GM23338 (cell line): ENCODE data around the gene S1PR1. TPM values are rescaled to one million over a fixed set of nuclear protein-coding genes. Genes with fewer than 3 reads are reported as not detected.

Experiments used
- ATAC-seq: fragments of 200-7000 bp; cut with Tn5 transposase; 3 replicates; pipeline ENCODE4 v1.9.1; 2020
- DNase-seq: peaks from one replicate; pipeline ENCODE4 v3.0.0-alpha.2; 2015; ENCODE audit warnings: low spot score
- H2AFZ ChIP-seq: fragments of 200-600 bp; sonication (generic); 2 replicates; pipeline ENCODE4 v1.8.0; 2016; ENCODE audit warnings: antibody characterized with exemption, mild to moderate bottlenecking, moderate library complexity
- H3F3A ChIP-seq: fragments of 200-600 bp; sonication (generic); replicated peaks from 2 replicates; pipeline ENCODE4 v1.8.0; 2017; ENCODE audit warnings: antibody characterized with exemption, mixed run types, low read depth
- H3K27ac ChIP-seq: fragments of 200-600 bp; sonication (generic); 2 replicates; pipeline ENCODE4 v1.6.1; 2016; ENCODE audit warnings: low read depth
- H3K27me3 ChIP-seq: fragments of 200-600 bp; sonication (generic); 2 replicates; pipeline ENCODE4 v1.8.0; 2016; ENCODE audit warnings: mild to moderate bottlenecking, mixed run types, moderate library complexity; ENCODE audit not compliant: insufficient read depth
- H3K36me3 ChIP-seq: fragments of 200-600 bp; sonication (generic); 2 replicates; pipeline ENCODE4 v1.8.0; 2016; ENCODE audit warnings: mild to moderate bottlenecking; ENCODE audit not compliant: insufficient read depth
- H3K4me1 ChIP-seq: fragments of 200-600 bp; sonication (generic); 2 replicates; pipeline ENCODE4 v1.8.0; 2016; ENCODE audit warnings: mild to moderate bottlenecking, moderate library complexity; ENCODE audit not compliant: insufficient read depth
- H3K4me2 ChIP-seq: fragments of 200-600 bp; sonication (generic); 2 replicates; pipeline ENCODE4 v1.7.1; 2017; ENCODE audit warnings: mixed run types
- H3K4me3 ChIP-seq: fragments of 200-600 bp; sonication (generic); 2 replicates; pipeline ENCODE4 v1.6.1; 2016; ENCODE audit warnings: mixed run types
- H3K79me2 ChIP-seq: fragments of 200-600 bp; sonication (generic); replicated peaks from 2 replicates; pipeline ENCODE4 v1.8.0; 2017; ENCODE audit warnings: mild to moderate bottlenecking; ENCODE audit not compliant: insufficient read depth
- H3K9me2 ChIP-seq: fragments of 200-600 bp; sonication (generic); 2 replicates; pipeline ENCODE4 v1.8.0; 2017; ENCODE audit not compliant: insufficient read depth
- H4K20me1 ChIP-seq: fragments of 200-600 bp; sonication (generic); replicated peaks from 2 replicates; pipeline ENCODE4 v1.8.0; 2017; ENCODE audit warnings: mild to moderate bottlenecking; ENCODE audit not compliant: insufficient read depth
- H3K27ac Mint-ChIP-seq: 2 replicates; pipeline ENCODE4 v1.8.0; 2020; ENCODE audit warnings: inconsistent platforms, mild to moderate bottlenecking, moderate library complexity, mixed read lengths
- H3K27me3 Mint-ChIP-seq: 3 replicates; pipeline ENCODE4 v1.8.0; 2022; ENCODE audit warnings: low read depth, mild to moderate bottlenecking, moderate library complexity, mixed read lengths, inconsistent platforms; ENCODE audit not compliant: insufficient read depth, poor library complexity
- H3K36me3 Mint-ChIP-seq: 3 replicates; pipeline ENCODE4 v1.8.0; 2021; ENCODE audit warnings: low read depth, mild to moderate bottlenecking, inconsistent platforms, moderate library complexity, mixed read lengths
- H3K4me1 Mint-ChIP-seq: 3 replicates; pipeline ENCODE4 v1.8.0; 2020; ENCODE audit warnings: mild to moderate bottlenecking, inconsistent platforms, mixed read lengths
- H3K4me3 Mint-ChIP-seq: 3 replicates; pipeline ENCODE4 v1.8.0; 2021; ENCODE audit warnings: moderate library complexity, mild to moderate bottlenecking, inconsistent platforms, mixed read lengths
- H3K9me3 Mint-ChIP-seq: 3 replicates; pipeline ENCODE4 v1.8.0; 2020; ENCODE audit warnings: moderate library complexity, mild to moderate bottlenecking, inconsistent platforms, mixed read lengths
- CREB1 ChIP-seq: fragments of 250-450 bp; sonication (Bioruptor Pico); IDR thresholded peaks from 2 replicates; pipeline ENCODE4 v1.5.0; 2020; ENCODE audit warnings: low read depth, mild to moderate bottlenecking, moderate library complexity
- EZH2 ChIP-seq: fragments of 200-600 bp; sonication (generic); IDR thresholded peaks from one replicate; pipeline ENCODE4 v1.8.0; 2017; ENCODE audit warnings: antibody characterized with exemption, mild to moderate bottlenecking, low read depth; ENCODE audit not compliant: unreplicated experiment
- EZH2phosphoT487 ChIP-seq: fragments of 200-600 bp; sonication (generic); IDR thresholded peaks from one replicate; pipeline ENCODE4 v1.8.1; 2018; ENCODE audit warnings: antibody characterized with exemption; ENCODE audit not compliant: unreplicated experiment
- JUNB ChIP-seq: IDR thresholded peaks from one replicate; pipeline ENCODE4 v1.6.1; 2016; ENCODE audit warnings: antibody characterized with exemption; ENCODE audit not compliant: unreplicated experiment
- NANOG ChIP-seq: IDR thresholded peaks from 2 replicates; pipeline ENCODE4 v1.6.1; 2016; ENCODE audit warnings: antibody characterized with exemption, borderline replicate concordance
- POLR2AphosphoS5 ChIP-seq: IDR thresholded peaks from 2 replicates; pipeline ENCODE4 v1.6.1; 2016; ENCODE audit warnings: antibody characterized with exemption, low read depth
- STAT1 ChIP-seq: IDR thresholded peaks from one replicate; pipeline ENCODE4 v1.6.1; 2016; ENCODE audit warnings: antibody characterized with exemption; ENCODE audit not compliant: unreplicated experiment
- ZNF114 ChIP-seq: fragments of 250-450 bp; sonication (Bioruptor Pico); IDR thresholded peaks from 2 replicates; pipeline ENCODE4 v1.5.0; 2020; ENCODE audit warnings: mild to moderate bottlenecking, moderate library complexity
- ZNF331 ChIP-seq: fragments of 250-450 bp; sonication (Bioruptor Pico); IDR thresholded peaks from 2 replicates; pipeline ENCODE4 v1.5.0; 2020; ENCODE audit warnings: low read depth, mild to moderate bottlenecking, moderate library complexity
- polyA plus RNA-seq: library from polyadenylated mRNA; unstranded; fragments of >200 nt; fragmentation: Nextera tagmentation; extraction: Ambion mirVana; gene quantifications from 2 replicates; pipeline ENCODE4 v1.2.1, GENCODE V29; 2016
- total RNA-seq: library from RNA; depleted of rRNA; stranded (reverse); fragments of >200 nt; shearing (Covaris generic); gene quantifications from 2 replicates; pipeline ENCODE4 v1.2.3, GENCODE V29; 2014
- TF ChIP-seq, protein P1 (sequence below), 2 experiments: fragments of 200-600 bp in 1 of 2; sonication (generic) in 1 of 2; conservative IDR thresholded peaks; 2 replicates each; pipeline versions ENCODE4 v1.5.1 to v1.6.1; 2016 to 2017; ENCODE audit warnings: antibody characterized with exemption in 2 of 2, low read depth in 2 of 2, mild to moderate bottlenecking in 2 of 2, moderate library complexity in 1 of 2
- TF ChIP-seq, protein P2 (sequence below): fragments of 250-450 bp; sonication (Bioruptor Pico); IDR thresholded peaks from 2 replicates; pipeline ENCODE4 v1.5.0; 2020; ENCODE audit warnings: mild to moderate bottlenecking, moderate library complexity
- TF ChIP-seq, protein P3 (sequence below): IDR thresholded peaks from 2 replicates; pipeline ENCODE4 v1.6.1; 2016; ENCODE audit warnings: antibody characterized with exemption
- TF ChIP-seq, protein P4 (sequence below): IDR thresholded peaks from one replicate; pipeline ENCODE4 v1.6.1; 2018; ENCODE audit warnings: antibody characterized with exemption; ENCODE audit not compliant: unreplicated experiment

S1PR1 gene
- total and polyA plus RNA-seq, 2 experiments from 2014 or later = 2.6 to 4.1 TPM

DNA sequence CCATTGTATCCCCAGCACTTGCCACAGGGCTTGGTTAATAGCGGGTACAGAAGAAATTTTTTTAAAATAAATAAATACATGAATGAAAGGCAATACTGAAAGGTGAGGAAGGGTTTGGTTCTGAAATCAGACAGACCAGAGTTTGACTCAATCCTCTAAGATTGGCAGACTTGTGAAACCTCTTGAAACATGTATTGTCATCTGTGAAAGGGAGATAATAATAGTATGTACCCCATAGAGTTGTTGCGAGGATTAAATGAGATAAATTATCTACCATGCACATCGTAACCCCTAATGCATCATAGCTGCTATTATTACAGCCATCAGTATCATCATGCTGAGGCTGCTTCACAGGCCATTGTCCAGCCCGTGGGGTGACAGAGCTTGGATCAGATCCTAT lies 41.4 kb downstream of the S1PR1 start:
- no peak overlapping the region for H3K27ac ChIP-seq
- DNase-seq (no peak), ATAC-seq (no peak)
- H3K27me3 ChIP-seq = no peaks in the 10 kb centered on the region
- H2AFZ ChIP-seq = no peak overlapping the region
- no peaks in the 10 kb centered on the region for H3K9me2 ChIP-seq
- Mint-ChIP-seq H3K9me3 (no peaks in the 10 kb centered on the region), H3K27me3 (peaks cover 2% of the 10 kb centered on the region), H3K4me1 (peaks cover 5% of the 10 kb centered on the region; the same call in 1 of the 3 replicates), H3K27ac (no peak overlapping the region), H3K36me3 (no peaks in the 10 kb centered on the region), H3K4me3 (no peak overlapping the region)
- TF ChIP-seq JUNB (no peak), EZH2 (no peak), ZNF331 (no peak), CREB1 (CRISPR knock-in tag) (no peak), NANOG (no peak), ZNF114 (no peak), EZH2phosphoT487 (no peak), POLR2AphosphoS5 (no peak), STAT1 (no peak)
- TF ChIP-seq, protein P1, sequence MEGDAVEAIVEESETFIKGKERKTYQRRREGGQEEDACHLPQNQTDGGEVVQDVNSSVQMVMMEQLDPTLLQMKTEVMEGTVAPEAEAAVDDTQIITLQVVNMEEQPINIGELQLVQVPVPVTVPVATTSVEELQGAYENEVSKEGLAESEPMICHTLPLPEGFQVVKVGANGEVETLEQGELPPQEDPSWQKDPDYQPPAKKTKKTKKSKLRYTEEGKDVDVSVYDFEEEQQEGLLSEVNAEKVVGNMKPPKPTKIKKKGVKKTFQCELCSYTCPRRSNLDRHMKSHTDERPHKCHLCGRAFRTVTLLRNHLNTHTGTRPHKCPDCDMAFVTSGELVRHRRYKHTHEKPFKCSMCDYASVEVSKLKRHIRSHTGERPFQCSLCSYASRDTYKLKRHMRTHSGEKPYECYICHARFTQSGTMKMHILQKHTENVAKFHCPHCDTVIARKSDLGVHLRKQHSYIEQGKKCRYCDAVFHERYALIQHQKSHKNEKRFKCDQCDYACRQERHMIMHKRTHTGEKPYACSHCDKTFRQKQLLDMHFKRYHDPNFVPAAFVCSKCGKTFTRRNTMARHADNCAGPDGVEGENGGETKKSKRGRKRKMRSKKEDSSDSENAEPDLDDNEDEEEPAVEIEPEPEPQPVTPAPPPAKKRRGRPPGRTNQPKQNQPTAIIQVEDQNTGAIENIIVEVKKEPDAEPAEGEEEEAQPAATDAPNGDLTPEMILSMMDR (conservative IDR thresholded peaks at IDR 0.05; ENCODE audit: low read depth in 2 of 2) = no peak
- TF ChIP-seq, protein P2, sequence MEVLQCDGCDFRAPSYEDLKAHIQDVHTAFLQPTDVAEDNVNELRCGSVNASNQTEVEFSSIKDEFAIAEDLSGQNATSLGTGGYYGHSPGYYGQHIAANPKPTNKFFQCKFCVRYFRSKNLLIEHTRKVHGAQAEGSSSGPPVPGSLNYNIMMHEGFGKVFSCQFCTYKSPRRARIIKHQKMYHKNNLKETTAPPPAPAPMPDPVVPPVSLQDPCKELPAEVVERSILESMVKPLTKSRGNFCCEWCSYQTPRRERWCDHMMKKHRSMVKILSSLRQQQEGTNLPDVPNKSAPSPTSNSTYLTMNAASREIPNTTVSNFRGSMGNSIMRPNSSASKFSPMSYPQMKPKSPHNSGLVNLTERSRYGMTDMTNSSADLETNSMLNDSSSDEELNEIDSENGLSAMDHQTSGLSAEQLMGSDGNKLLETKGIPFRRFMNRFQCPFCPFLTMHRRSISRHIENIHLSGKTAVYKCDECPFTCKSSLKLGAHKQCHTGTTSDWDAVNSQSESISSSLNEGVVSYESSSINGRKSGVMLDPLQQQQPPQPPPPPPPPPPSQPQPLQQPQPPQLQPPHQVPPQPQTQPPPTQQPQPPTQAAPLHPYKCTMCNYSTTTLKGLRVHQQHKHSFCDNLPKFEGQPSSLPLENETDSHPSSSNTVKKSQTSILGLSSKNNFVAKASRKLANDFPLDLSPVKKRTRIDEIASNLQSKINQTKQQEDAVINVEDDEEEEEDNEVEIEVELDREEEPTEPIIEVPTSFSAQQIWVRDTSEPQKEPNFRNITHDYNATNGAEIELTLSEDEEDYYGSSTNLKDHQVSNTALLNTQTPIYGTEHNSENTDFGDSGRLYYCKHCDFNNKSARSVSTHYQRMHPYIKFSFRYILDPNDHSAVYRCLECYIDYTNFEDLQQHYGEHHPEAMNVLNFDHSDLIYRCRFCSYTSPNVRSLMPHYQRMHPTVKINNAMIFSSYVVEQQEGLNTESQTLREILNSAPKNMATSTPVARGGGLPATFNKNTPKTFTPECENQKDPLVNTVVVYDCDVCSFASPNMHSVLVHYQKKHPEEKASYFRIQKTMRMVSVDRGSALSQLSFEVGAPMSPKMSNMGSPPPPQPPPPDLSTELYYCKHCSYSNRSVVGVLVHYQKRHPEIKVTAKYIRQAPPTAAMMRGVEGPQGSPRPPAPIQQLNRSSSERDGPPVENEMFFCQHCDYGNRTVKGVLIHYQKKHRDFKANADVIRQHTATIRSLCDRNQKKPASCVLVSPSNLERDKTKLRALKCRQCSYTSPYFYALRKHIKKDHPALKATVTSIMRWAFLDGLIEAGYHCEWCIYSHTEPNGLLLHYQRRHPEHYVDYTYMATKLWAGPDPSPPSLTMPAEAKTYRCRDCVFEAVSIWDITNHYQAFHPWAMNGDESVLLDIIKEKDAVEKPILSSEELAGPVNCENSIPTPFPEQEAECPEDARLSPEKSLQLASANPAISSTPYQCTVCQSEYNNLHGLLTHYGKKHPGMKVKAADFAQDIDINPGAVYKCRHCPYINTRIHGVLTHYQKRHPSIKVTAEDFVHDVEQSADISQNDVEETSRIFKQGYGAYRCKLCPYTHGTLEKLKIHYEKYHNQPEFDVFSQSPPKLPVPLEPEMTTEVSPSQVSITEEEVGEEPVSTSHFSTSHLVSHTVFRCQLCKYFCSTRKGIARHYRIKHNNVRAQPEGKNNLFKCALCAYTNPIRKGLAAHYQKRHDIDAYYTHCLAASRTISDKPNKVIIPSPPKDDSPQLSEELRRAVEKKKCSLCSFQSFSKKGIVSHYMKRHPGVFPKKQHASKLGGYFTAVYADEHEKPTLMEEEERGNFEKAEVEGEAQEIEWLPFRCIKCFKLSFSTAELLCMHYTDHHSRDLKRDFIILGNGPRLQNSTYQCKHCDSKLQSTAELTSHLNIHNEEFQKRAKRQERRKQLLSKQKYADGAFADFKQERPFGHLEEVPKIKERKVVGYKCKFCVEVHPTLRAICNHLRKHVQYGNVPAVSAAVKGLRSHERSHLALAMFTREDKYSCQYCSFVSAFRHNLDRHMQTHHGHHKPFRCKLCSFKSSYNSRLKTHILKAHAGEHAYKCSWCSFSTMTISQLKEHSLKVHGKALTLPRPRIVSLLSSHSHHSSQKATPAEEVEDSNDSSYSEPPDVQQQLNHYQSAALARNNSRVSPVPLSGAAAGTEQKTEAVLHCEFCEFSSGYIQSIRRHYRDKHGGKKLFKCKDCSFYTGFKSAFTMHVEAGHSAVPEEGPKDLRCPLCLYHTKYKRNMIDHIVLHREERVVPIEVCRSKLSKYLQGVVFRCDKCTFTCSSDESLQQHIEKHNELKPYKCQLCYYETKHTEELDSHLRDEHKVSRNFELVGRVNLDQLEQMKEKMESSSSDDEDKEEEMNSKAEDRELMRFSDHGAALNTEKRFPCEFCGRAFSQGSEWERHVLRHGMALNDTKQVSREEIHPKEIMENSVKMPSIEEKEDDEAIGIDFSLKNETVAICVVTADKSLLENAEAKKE = no peak
- TF ChIP-seq, protein P3, sequence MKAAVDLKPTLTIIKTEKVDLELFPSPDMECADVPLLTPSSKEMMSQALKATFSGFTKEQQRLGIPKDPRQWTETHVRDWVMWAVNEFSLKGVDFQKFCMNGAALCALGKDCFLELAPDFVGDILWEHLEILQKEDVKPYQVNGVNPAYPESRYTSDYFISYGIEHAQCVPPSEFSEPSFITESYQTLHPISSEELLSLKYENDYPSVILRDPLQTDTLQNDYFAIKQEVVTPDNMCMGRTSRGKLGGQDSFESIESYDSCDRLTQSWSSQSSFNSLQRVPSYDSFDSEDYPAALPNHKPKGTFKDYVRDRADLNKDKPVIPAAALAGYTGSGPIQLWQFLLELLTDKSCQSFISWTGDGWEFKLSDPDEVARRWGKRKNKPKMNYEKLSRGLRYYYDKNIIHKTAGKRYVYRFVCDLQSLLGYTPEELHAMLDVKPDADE = no peak
- TF ChIP-seq, protein P4, sequence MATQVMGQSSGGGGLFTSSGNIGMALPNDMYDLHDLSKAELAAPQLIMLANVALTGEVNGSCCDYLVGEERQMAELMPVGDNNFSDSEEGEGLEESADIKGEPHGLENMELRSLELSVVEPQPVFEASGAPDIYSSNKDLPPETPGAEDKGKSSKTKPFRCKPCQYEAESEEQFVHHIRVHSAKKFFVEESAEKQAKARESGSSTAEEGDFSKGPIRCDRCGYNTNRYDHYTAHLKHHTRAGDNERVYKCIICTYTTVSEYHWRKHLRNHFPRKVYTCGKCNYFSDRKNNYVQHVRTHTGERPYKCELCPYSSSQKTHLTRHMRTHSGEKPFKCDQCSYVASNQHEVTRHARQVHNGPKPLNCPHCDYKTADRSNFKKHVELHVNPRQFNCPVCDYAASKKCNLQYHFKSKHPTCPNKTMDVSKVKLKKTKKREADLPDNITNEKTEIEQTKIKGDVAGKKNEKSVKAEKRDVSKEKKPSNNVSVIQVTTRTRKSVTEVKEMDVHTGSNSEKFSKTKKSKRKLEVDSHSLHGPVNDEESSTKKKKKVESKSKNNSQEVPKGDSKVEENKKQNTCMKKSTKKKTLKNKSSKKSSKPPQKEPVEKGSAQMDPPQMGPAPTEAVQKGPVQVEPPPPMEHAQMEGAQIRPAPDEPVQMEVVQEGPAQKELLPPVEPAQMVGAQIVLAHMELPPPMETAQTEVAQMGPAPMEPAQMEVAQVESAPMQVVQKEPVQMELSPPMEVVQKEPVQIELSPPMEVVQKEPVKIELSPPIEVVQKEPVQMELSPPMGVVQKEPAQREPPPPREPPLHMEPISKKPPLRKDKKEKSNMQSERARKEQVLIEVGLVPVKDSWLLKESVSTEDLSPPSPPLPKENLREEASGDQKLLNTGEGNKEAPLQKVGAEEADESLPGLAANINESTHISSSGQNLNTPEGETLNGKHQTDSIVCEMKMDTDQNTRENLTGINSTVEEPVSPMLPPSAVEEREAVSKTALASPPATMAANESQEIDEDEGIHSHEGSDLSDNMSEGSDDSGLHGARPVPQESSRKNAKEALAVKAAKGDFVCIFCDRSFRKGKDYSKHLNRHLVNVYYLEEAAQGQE = no peak
- H3K4me2 ChIP-seq = no peak overlapping the region
- no peaks in the 10 kb centered on the region for H3F3A ChIP-seq
- H4K20me1 ChIP-seq = no peaks in the 10 kb centered on the region
- no peaks in the 10 kb centered on the region for H3K4me1 ChIP-seq
- H3K79me2 ChIP-seq = no peaks in the 10 kb centered on the region
- no peak overlapping the region for H3K4me3 ChIP-seq
- H3K36me3 ChIP-seq = no peaks in the 10 kb centered on the region
